RWPE2 (cell line): ENCODE data around the gene ASB12.

ENCODE experiments used
- ATAC-seq: fragments of 200-7000 bp; cut with Tn5 transposase; 3 replicates; pipeline ENCODE4 v1.9.1; 2021; ENCODE audit warnings: low read depth
- DNase-seq: peaks from one replicate; pipeline ENCODE4 v3.0.0-alpha.2; 2020; ENCODE audit warnings: low spot score
- H3K27ac ChIP-seq: fragments of 450-650 bp; 2 replicates; pipeline ENCODE4 v1.5.1; 2017; ENCODE audit warnings: mild to moderate bottlenecking; ENCODE audit not compliant: poor library complexity, severe bottlenecking
- H3K27me3 ChIP-seq: fragments of 250-450 bp; sonication (Bioruptor Pico); 2 replicates; pipeline ENCODE4 v1.5.1; 2021; ENCODE audit warnings: mild to moderate bottlenecking, moderate library complexity; ENCODE audit not compliant: insufficient read depth, poor library complexity, severe bottlenecking
- H3K36me3 ChIP-seq: fragments of 250-450 bp; sonication (Bioruptor Pico); 2 replicates; pipeline ENCODE4 v1.5.1; 2020; ENCODE audit warnings: low read depth, mild to moderate bottlenecking, moderate library complexity
- H3K4me1 ChIP-seq: fragments of 250-450 bp; sonication (Bioruptor Pico); 2 replicates; pipeline ENCODE4 v1.5.1; 2021; ENCODE audit warnings: mild to moderate bottlenecking, moderate library complexity; ENCODE audit not compliant: insufficient read depth, poor library complexity, severe bottlenecking
- H3K4me3 ChIP-seq: fragments of 250-450 bp; sonication (Bioruptor Pico); 2 replicates; pipeline ENCODE4 v1.5.1; 2021; ENCODE audit warnings: mild to moderate bottlenecking, moderate library complexity; ENCODE audit not compliant: severe bottlenecking
- H3K9me3 ChIP-seq: fragments of 250-450 bp; sonication (Bioruptor Pico); 2 replicates; pipeline ENCODE4 v1.5.1; 2021; ENCODE audit warnings: mild to moderate bottlenecking, moderate library complexity; ENCODE audit not compliant: severe bottlenecking
- TF ChIP-seq, protein P1 (sequence below): fragments of 450-650 bp; IDR thresholded peaks from one replicate; pipeline ENCODE4 v1.5.1; 2017; ENCODE audit warnings: mild to moderate bottlenecking, moderate library complexity; ENCODE audit not compliant: poor library complexity, severe bottlenecking

The ASB12 gene

DNA sequence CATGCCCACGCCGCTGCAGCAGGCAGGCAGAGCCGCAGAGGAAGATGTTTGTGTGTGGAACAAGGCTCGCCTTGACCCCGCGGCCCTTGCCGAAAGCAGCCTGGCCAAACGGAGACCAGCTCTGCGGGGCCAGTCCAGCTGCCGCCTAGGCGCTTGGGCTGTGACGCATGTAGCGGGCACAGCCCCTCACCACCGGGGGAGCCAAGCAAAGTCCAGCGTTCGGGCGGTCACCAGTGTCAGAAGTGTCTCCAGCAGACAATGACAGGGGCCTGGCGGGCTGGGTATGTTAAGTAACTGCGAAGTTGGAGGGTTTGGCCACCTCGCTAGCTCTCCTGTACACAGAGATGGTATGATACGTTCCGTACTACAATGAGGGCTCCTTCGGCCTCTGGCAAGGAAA lies 26.2 kb downstream of the ASB12 start:
- Histone ChIP-seq H3K27ac (no peak overlapping the region), H3K4me3 (peak overlapping the region; percentile 77), H3K36me3 (no peaks in the 10 kb centered on the region), H3K4me1 (no peaks in the 10 kb centered on the region), H3K27me3 (no peaks in the 10 kb centered on the region), H3K9me3 (no peaks in the 10 kb centered on the region)
- ATAC-seq (no peak), DNase-seq (no peak)
- TF ChIP-seq, protein P1, sequence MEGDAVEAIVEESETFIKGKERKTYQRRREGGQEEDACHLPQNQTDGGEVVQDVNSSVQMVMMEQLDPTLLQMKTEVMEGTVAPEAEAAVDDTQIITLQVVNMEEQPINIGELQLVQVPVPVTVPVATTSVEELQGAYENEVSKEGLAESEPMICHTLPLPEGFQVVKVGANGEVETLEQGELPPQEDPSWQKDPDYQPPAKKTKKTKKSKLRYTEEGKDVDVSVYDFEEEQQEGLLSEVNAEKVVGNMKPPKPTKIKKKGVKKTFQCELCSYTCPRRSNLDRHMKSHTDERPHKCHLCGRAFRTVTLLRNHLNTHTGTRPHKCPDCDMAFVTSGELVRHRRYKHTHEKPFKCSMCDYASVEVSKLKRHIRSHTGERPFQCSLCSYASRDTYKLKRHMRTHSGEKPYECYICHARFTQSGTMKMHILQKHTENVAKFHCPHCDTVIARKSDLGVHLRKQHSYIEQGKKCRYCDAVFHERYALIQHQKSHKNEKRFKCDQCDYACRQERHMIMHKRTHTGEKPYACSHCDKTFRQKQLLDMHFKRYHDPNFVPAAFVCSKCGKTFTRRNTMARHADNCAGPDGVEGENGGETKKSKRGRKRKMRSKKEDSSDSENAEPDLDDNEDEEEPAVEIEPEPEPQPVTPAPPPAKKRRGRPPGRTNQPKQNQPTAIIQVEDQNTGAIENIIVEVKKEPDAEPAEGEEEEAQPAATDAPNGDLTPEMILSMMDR, result no peak

DNA sequence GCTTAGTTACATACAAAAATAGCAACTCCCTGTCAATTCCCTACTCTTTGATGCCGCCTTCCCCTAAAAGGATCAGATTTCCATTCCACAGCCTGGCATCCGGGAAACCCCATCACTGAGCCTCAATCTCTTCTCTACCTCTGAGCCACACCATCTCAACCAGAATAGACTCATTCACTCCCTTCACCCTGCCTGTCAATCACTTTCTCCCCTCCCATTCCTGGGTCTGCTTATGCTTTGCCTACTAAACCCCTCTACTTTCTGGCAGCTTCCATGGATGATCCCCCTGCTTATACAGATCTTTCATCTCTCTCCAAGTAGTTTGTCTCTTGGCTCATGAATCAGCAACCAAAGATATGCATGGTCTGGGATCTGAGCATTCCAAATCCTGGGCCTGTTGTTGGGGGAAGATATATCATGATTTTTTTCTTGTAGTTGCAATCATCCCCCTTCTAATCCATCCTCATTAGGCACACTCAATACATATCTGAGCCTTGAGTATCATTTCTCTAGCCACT lies 27.5 kb downstream of the ASB12 start:
- no peak overlapping the region for H3K4me3 ChIP-seq
- TF ChIP-seq, protein P1, result no peak
- H3K27me3 ChIP-seq, result no peaks in the 10 kb centered on the region
- H3K27ac ChIP-seq, result no peak overlapping the region
- no peaks in the 10 kb centered on the region for H3K36me3 ChIP-seq
- ATAC-seq, result no peak
- no peak for DNase-seq
- H3K9me3 ChIP-seq, result no peaks in the 10 kb centered on the region
- H3K4me1 ChIP-seq, result no peaks in the 10 kb centered on the region

DNA sequence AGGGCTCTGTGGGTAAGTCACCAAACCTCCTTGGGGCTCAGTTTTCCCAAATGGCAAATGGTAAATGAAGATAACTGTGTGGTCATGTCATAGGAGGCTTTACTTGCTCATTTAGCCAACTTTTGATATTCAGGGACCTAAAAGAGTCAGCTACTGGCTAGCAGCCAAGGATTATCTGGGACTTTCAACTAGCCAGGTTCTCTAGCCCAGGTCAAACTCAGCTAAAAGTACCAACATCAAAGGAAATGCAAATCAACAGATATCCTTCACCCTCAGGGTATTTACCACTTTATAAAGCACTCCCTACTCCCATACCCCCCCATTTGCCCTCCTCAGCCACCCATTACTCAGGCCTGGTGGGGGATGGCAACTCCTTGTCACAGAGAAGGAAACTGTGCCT lies 32.4 kb downstream of the ASB12 start:
- no peak for ATAC-seq
- TF ChIP-seq, protein P1, result no peak
- H3K27me3 ChIP-seq, result no peaks in the 10 kb centered on the region
- H3K27ac ChIP-seq, result no peak overlapping the region
- H3K36me3 ChIP-seq, result no peaks in the 10 kb centered on the region
- no peak overlapping the region for H3K4me3 ChIP-seq
- DNase-seq, result no peak
- H3K9me3 ChIP-seq, result no peaks in the 10 kb centered on the region
- H3K4me1 ChIP-seq, result no peaks in the 10 kb centered on the region

DNA sequence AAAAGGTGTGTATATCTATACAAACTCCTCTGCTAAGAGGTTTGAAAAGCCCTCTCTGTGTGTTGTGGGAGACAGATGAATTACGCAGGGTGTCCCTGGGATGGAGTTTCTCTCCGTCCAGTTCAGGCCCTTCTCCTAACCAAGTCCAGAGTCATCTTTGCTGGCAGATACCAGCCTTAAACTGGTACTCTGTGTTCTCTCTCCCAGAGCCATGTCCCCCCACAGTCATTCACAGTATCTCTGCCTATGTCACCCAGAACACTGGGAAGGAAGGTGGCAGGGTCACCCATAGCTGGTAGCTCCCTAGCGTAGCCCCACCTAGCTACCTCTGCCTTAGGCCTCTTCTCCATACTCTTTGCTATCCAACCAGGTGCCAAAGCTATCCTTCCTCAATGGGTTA lies 33.8 kb downstream of the ASB12 start:
- TF ChIP-seq, protein P1, result no peak
- no peak for ATAC-seq
- no peaks in the 10 kb centered on the region for H3K27me3 ChIP-seq
- no peaks in the 10 kb centered on the region for H3K4me1 ChIP-seq
- H3K27ac ChIP-seq, result no peak overlapping the region
- H3K36me3 ChIP-seq, result no peaks in the 10 kb centered on the region
- no peak overlapping the region for H3K4me3 ChIP-seq
- no peaks in the 10 kb centered on the region for H3K9me3 ChIP-seq
- DNase-seq, result no peak

DNA sequence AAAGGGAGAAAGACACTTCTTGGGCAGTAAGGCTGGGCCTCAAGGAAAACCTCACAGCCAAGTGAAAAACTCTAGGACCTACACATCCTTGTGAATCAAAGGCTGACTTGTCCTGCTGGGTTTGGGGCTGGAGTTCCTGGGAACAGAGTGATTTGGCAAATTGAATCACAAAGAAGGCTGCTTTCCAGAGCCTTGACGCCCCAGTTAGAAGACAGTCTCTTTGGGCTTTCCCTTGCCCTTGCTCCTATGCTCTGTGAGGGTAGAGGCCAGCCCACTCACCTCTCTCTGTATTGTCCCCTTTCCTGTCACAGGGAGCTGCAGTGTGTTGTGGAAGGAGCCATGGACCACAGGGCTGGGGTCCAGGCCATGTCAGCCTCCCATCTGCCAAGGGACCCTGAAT lies 34.5 kb downstream of the ASB12 start:
- Histone ChIP-seq H3K4me1 (no peaks in the 10 kb centered on the region), H3K4me3 (no peak overlapping the region), H3K27me3 (no peaks in the 10 kb centered on the region), H3K36me3 (no peaks in the 10 kb centered on the region), H3K27ac (no peak overlapping the region), H3K9me3 (no peaks in the 10 kb centered on the region)
- TF ChIP-seq, protein P1, result no peak
- DNase-seq, result no peak
- ATAC-seq, result no peak
